Breast epithelium (tissue), 3 donors: ENCODE results near the gene CRYZL1.

Experiments used
- CTCF ChIP-seq, 3 donors: fragments of 450-650 bp; IDR thresholded peaks; one replicate each; pipeline ENCODE4 v1.5.1; 2016 to 2017; ENCODE audit warnings: antibody characterized with exemption in 3 of 3, mild to moderate bottlenecking in 3 of 3, moderate library complexity in 3 of 3
- POLR2A ChIP-seq: fragments of 450-650 bp; IDR thresholded peaks from one replicate; pipeline ENCODE4 v1.6.1; 2016; ENCODE audit warnings: antibody characterized with exemption, mild to moderate bottlenecking, moderate library complexity
- POLR2AphosphoS5 ChIP-seq, 3 donors: sonication (generic); formaldehyde crosslinking; IDR thresholded peaks; one replicate each; pipeline ENCODE4 v1.6.1; 2017; ENCODE audit warnings: antibody characterized with exemption in 3 of 3

GRCh38 chr21:33549848-33550771 is 91.4 kb downstream of the CRYZL1 start:
- TF ChIP-seq CTCF (IDR thresholded peaks at IDR 0.05) (no peak), POLR2AphosphoS5 (IDR thresholded peaks at IDR 0.05) (no peak), POLR2A (no peak)
